Occipital lobe (tissue), 2 donors: ENCODE measurements around the gene BEX4. TPM values are rescaled to one million over a fixed set of nuclear protein-coding genes. Genes with fewer than 3 reads are reported as not detected.

Experiments used
- DNase-seq: peaks from one replicate; lab custom pipeline; 2025; lab: John Stamatoyannopoulos, UW
- total RNA-seq: library from RNA; depleted of rRNA; stranded (reverse); fragments of >200 nt; gene quantifications from one replicate; pipeline ENCODE4 v1.2.3, GENCODE V29; 2014

BEX4 gene
- total RNA-seq, 1 donor from 2014 or later, result 98.1 TPM

GRCh38 chrX:103236296-103236695, 21.4 kb downstream of the BEX4 start:
- DNase-seq, result no peak

- DNase-seq, result no peak
Measured at GRCh38 chrX:103240155-103240554, 25.2 kb downstream of the BEX4 start.

GRCh38 chrX:103248553-103248952, 33.6 kb downstream of the BEX4 start:
- no peak for DNase-seq

GRCh38 chrX:103249805-103250204, 34.9 kb downstream of the BEX4 start:
- DNase-seq, result no peak

- DNase-seq, result no peak
Measured at GRCh38 chrX:103250977-103251376, 36.1 kb downstream of the BEX4 start.

- no peak for DNase-seq
Measured at GRCh38 chrX:103253608-103254007, 38.7 kb downstream of the BEX4 start.

GRCh38 chrX:103254171-103254824, 39.4 kb downstream of the BEX4 start:
- peak; percentile 32 for DNase-seq

GRCh38 chrX:103254921-103255493, 40.1 kb downstream of the BEX4 start, which contains the start of gene TCEAL8:
Gene TCEAL8 (minus strand): TSS chrX:103255155. CDS start chrX:103253979, 1,176 bp downstream.
- peak; percentile 74 for DNase-seq

GRCh38 chrX:103256651-103257050, 41.7 kb downstream of the BEX4 start:
- DNase-seq, result no peak

- no peak for DNase-seq
Measured at GRCh38 chrX:103258275-103258674, 43.4 kb downstream of the BEX4 start.

Other genes with a start within 250 kb of the BEX4 start
- 103 TPM for gene BEX1, start 150.9 kb upstream of the BEX4 start, total RNA-seq
- gene NXF3, start 122.0 kb upstream of the BEX4 start, total RNA-seq, result not detected
- 99.8 TPM for gene TCEAL8, start 40.0 kb downstream of the BEX4 start, total RNA-seq
- 7.2 TPM for gene TCEAL5, start 61.6 kb downstream of the BEX4 start, total RNA-seq
- gene BEX2, start 95.9 kb downstream of the BEX4 start, total RNA-seq, result 101 TPM
- gene TCEAL7, start 115.1 kb downstream of the BEX4 start, total RNA-seq, result 86.6 TPM
- gene TCEAL9, start 141.4 kb downstream of the BEX4 start, total RNA-seq, result 36.5 TPM
- 138 TPM for gene BEX3, start 161.4 kb downstream of the BEX4 start, total RNA-seq